NCI-H226 (cell line): ENCODE results near the gene NSL1.
A peak's percentile ranks its signal among the peaks of the same experiment; 100 is the strongest.
"Not testable (repeated sequence)": the region's sequence is repeated elsewhere in the genome, so short reads cannot be mapped to it uniquely, and the experiment has no call there.

ENCODE experiments used
- DNase-seq: peaks from one replicate; pipeline ENCODE4 v3.0.0-alpha.2; 2015

NSL1 gene

GRCh38 chr1:212782422-212783154 is 9.0 kb downstream of the NSL1 start:
- DNase-seq, result no peak

GRCh38 chr1:212781225-212781624 is 10.4 kb downstream of the NSL1 start:
- DNase-seq, result no peak

- DNase-seq, result no peak
Measured at GRCh38 chr1:212780759-212781158, 10.8 kb downstream of the NSL1 start.

GRCh38 chr1:212779086-212779485 is 12.5 kb downstream of the NSL1 start:
- DNase-seq, result not testable (repeated sequence)

GRCh38 chr1:212777151-212777550 is 14.4 kb downstream of the NSL1 start:
- DNase-seq, result no peak

GRCh38 chr1:212775241-212775640 is 16.3 kb downstream of the NSL1 start:
- DNase-seq, result no peak

- no peak for DNase-seq
Measured at GRCh38 chr1:212774584-212774983, 17.0 kb downstream of the NSL1 start.

- no peak for DNase-seq
Measured at GRCh38 chr1:212773011-212773410, 18.6 kb downstream of the NSL1 start.

GRCh38 chr1:212771341-212771740 is 20.2 kb downstream of the NSL1 start:
- DNase-seq, result no peak

- DNase-seq, result no peak
Measured at GRCh38 chr1:212769459-212770167, 22.0 kb downstream of the NSL1 start.

GRCh38 chr1:212766825-212767224 is 24.8 kb downstream of the NSL1 start:
- DNase-seq, result not testable (repeated sequence)

GRCh38 chr1:212764718-212765281 is 26.8 kb downstream of the NSL1 start:
- not testable (repeated sequence) for DNase-seq

- DNase-seq, result no peak
Measured at GRCh38 chr1:212762839-212763238, 28.7 kb downstream of the NSL1 start.

GRCh38 chr1:212762234-212762633 is 29.3 kb downstream of the NSL1 start:
- no peak for DNase-seq

- no peak for DNase-seq
Measured at GRCh38 chr1:212760126-212760823, 31.3 kb downstream of the NSL1 start.

- no peak for DNase-seq
Measured at GRCh38 chr1:212759683-212760082, 31.9 kb downstream of the NSL1 start.

GRCh38 chr1:212754680-212755079 is 36.9 kb downstream of the NSL1 start:
- DNase-seq, result no peak

GRCh38 chr1:212754193-212754592 is 37.4 kb downstream of the NSL1 start:
- no peak for DNase-seq

- DNase-seq, result no peak
Measured at GRCh38 chr1:212753749-212754148, 37.8 kb downstream of the NSL1 start.

- no peak for DNase-seq
Measured at GRCh38 chr1:212752934-212753497, 38.6 kb downstream of the NSL1 start.

- DNase-seq, result no peak
Measured at GRCh38 chr1:212752252-212752933, 39.2 kb downstream of the NSL1 start.

GRCh38 chr1:212749821-212750535 is 41.6 kb downstream of the NSL1 start:
- DNase-seq, result peak; percentile 27
